ENCODE measurements around the gene RPN1.
"Not testable (repeated sequence)": the region's sequence is repeated elsewhere in the genome, so short reads cannot be mapped to it uniquely, and the experiment has no call there.

RPN1 gene

GRCh38 chr3:128650096-128651050 lies at the start of gene RPN1:
TSS of gene RPN1 (minus strand) at chr3:128650818. CDS start at chr3:128650800, 18 bp downstream.
- peak; percentile 93 for DNase-seq (ENCODE audit: low spot score)

- DNase-seq (ENCODE audit: low spot score), result no peak
These were observed 47.8 kb upstream of the RPN1 start for GRCh38 chr3:128698211-128699047.

- no peak for DNase-seq (ENCODE audit: low spot score)
These were observed 46.7 kb upstream of the RPN1 start for GRCh38 chr3:128697341-128697740.

GRCh38 chr3:128693696-128694095 lies 43.1 kb upstream of the RPN1 start:
- DNase-seq (ENCODE audit: low spot score), result no peak

GRCh38 chr3:128689060-128689459 lies 38.4 kb upstream of the RPN1 start:
- DNase-seq (ENCODE audit: low spot score), result no peak

GRCh38 chr3:128686465-128686864 lies 35.8 kb upstream of the RPN1 start:
- no peak for DNase-seq (ENCODE audit: low spot score)

- DNase-seq (ENCODE audit: low spot score), result no peak
These were observed 34.5 kb upstream of the RPN1 start for GRCh38 chr3:128684986-128685726.

- DNase-seq (ENCODE audit: low spot score), result no peak
These were observed 33.3 kb upstream of the RPN1 start for GRCh38 chr3:128683957-128684356.

- DNase-seq (ENCODE audit: low spot score), result no peak
These were observed 30.8 kb upstream of the RPN1 start for GRCh38 chr3:128681369-128681829.

- peak; percentile 99 for DNase-seq (ENCODE audit: low spot score)
These were observed 30.2 kb upstream of the RPN1 start for GRCh38 chr3:128680603-128681368.

- DNase-seq (ENCODE audit: low spot score), result no peak
These were observed 28.7 kb upstream of the RPN1 start for GRCh38 chr3:128679338-128679737.

- not testable (repeated sequence) for DNase-seq (ENCODE audit: low spot score)
These were observed 25.2 kb upstream of the RPN1 start for GRCh38 chr3:128675802-128676201.

- no peak for DNase-seq (ENCODE audit: low spot score)
These were observed 23.7 kb upstream of the RPN1 start for GRCh38 chr3:128674161-128674784.

- DNase-seq (ENCODE audit: low spot score), result no peak
These were observed 17.0 kb upstream of the RPN1 start for GRCh38 chr3:128667641-128668040.

- peak; percentile 67 for DNase-seq (ENCODE audit: low spot score)
These were observed 14.9 kb upstream of the RPN1 start for GRCh38 chr3:128665362-128666021.

- DNase-seq (ENCODE audit: low spot score), result no peak
These were observed 12.5 kb upstream of the RPN1 start for GRCh38 chr3:128663151-128663550.

- DNase-seq (ENCODE audit: low spot score), result no peak
These were observed 4.9 kb upstream of the RPN1 start for GRCh38 chr3:128655531-128655930.

- DNase-seq (ENCODE audit: low spot score), result not testable (repeated sequence)
These were observed 3.6 kb upstream of the RPN1 start for GRCh38 chr3:128653993-128654805.

GRCh38 chr3:128653383-128653992 lies 2.9 kb upstream of the RPN1 start:
- DNase-seq (ENCODE audit: low spot score), result not testable (repeated sequence)
